GM23248 (cell line): ENCODE measurements around the gene SEC22C.

Experiments
- EZH2 ChIP-seq: fragments of 200-600 bp; sonication (generic); IDR thresholded peaks from 2 replicates; pipeline ENCODE4 v1.6.1; 2018; ENCODE audit warnings: antibody characterized with exemption, mild to moderate bottlenecking; ENCODE audit not compliant: insufficient read depth, poor library complexity, severe bottlenecking
- EZH2phosphoT487 ChIP-seq: fragments of 200-600 bp; sonication (generic); IDR thresholded peaks from 2 replicates; pipeline ENCODE4 v1.6.1; 2018; ENCODE audit warnings: antibody characterized with exemption, moderate library complexity, mild to moderate bottlenecking, low read depth; ENCODE audit not compliant: insufficient read depth

DNA sequence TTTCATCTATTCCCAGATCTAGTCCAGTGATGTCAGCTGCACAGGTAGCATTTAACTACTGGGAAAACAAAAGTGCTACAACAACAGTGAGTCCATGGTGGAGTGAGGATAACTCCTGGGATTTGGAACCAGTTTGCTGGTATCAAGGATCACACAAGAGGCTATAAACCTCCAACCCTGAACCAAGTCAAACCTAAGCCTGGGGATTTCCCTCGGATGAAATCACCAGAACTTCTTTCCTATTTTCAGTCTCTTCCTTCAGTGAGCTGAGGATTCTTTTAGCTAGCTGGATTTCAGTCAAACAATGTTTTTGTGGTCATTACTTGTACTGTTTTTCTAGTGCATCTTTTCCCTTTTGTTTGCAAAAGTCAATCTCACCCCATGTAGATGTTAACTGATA, 31.5 kb downstream of the SEC22C start:
- TF ChIP-seq EZH2phosphoT487 (no peak), EZH2 (no peak)
